GM12872 (cell line): ENCODE results near the gene ICAM4.

ENCODE experiments used
- CTCF ChIP-seq: IDR thresholded peaks from 3 replicates; pipeline ENCODE4 v1.5.1; 2011; ENCODE audit warnings: low read depth, mild to moderate bottlenecking, low read length, moderate library complexity; ENCODE audit not compliant: insufficient read depth

The ICAM4 gene

GRCh38 chr19:10283301-10284064, 3.3 kb upstream of the ICAM4 start:
- TF ChIP-seq CTCF = no peak

GRCh38 chr19:10284065-10284959, 2.4 kb upstream of the ICAM4 start:
- no peak for TF ChIP-seq CTCF

- TF ChIP-seq CTCF = no peak
Measured at GRCh38 chr19:10284960-10285278, 1.8 kb upstream of the ICAM4 start.

- TF ChIP-seq CTCF = no peak
Measured at GRCh38 chr19:10285393-10285792, 1.4 kb upstream of the ICAM4 start.

GRCh38 chr19:10288662-10289166, 2.0 kb downstream of the ICAM4 start:
- no peak for TF ChIP-seq CTCF

- TF ChIP-seq CTCF = no peak
Measured at GRCh38 chr19:10289167-10289835, 2.5 kb downstream of the ICAM4 start.

- TF ChIP-seq CTCF = no peak
Measured at GRCh38 chr19:10289836-10290356, 3.1 kb downstream of the ICAM4 start, which contains the start of gene ICAM5. TSS of gene ICAM5 (plus strand) at chr19:10289952. CDS start at chr19:10290044, 92 bp downstream.
